NCI-H2107 treated with DMSO at 0.1 percent for 48 hours (cell line): ENCODE results near the gene HSPB6.
A peak's percentile ranks its signal among the peaks of the same experiment; 100 is the strongest.
"Not testable (repeated sequence)": the region's sequence is repeated elsewhere in the genome, so short reads cannot be mapped to it uniquely, and the experiment has no call there.

Experiments
- DNase-seq: peaks from one replicate; lab custom pipeline; 2025; ENCODE audit not compliant: unreplicated experiment; lab: John Stamatoyannopoulos, UW

Gene HSPB6

GRCh38 chr19:35786299-35787160, 29.7 kb upstream of the HSPB6 start:
- no peak for DNase-seq

DNA sequence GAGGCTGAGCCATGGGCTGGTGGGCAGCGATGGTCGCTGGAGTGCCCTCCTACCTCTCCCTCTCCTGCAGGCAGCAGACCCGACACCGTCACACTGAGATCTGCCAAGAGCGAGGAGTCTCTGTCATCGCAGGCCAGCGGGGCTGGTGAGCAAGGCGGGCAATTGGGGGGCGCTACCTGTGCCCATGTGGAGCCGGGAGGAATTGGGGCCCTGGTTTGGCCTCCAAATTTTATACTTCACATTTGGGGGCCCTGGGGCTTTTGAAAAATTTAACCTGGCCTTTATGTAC, 28.5 kb upstream of the HSPB6 start:
- DNase-seq: no peak

DNA sequence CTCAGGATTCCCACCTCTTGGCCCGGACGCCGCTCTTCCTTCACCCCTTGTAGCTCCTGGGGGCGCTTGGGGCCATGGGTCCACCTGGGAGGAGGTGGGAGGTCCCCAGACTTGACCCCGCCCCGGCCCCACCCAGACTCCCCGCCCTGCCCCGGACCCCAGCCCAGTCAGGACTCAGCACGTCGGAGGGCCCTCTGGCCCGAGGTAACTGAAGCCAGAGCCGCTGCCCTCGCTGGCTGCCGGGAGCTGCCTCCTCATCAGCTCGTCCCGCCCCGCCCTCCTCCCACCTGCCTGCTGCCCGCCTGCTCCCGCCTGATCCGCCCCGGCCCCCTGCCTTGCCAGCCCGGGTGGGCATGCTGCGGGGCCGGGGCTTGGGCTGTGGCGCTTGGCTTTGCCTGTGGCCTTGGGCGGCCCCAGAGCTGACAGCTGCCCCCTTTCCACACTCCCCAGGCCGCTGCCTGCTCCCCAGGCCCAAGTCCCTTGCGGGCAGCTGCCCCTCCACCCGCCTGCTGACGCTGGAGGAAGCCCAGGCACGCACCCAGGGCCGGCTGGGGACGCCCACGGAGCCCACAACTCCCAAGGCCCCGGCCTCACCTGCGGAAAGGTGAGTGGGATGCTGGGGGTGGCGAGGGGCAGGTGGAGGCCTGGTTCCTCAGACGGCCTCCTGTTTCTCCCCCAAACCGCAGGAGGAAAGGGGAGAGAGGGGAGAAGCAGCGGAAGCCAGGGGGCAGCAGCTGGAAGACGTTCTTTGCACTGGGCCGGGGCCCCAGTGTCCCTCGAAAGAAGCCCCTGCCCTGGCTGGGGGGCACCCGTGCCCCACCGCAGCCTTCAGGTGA, 27.9 kb upstream of the HSPB6 start:
- no peak for DNase-seq

DNA sequence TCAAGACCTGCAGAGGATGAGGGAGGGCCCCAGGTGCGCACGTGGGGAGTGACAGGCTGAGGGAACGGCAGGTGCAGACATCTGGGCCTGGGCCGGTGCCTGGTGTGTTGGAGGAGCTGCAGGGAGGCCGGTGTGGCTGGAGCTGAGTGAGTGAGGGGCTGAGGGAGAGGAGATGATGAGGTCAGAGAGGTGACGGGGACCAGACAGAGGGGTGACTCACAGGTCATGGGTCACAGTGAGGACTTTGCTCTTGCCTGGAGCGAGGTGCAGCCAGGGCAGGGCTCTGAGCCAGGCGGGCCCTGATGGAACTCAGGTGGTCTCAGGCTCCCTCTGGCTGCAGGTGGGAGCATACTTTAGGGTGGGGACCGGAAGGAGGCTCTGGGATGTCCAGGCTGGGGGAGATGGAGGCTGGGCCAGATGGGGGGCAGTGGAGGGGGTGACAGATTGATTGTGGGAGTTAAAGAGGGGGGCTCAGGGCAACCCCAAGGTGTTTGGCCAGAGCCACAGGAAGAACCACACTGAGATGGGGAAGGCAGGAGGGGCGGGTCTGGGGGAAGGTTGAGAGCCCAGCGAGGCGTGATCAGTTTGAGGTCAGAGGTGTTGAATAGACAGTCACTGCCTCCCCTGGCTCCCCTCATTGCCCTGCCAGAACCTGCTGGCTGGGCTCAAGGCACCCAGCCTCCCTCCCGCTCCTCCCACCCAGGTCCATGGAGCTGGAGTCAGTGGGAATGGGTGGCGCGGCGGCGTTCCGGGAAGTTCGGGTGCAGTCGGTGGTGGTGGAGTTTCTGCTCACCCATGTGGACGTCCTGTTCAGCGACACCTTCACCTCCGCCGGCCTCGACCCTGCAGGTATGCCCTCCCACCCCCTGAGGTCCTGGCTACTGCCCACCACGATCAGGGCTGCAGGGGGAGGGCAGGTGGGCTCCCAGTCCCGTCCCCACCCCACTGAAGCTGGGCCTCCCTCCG, 26.9 kb upstream of the HSPB6 start:
- no peak for DNase-seq

DNA sequence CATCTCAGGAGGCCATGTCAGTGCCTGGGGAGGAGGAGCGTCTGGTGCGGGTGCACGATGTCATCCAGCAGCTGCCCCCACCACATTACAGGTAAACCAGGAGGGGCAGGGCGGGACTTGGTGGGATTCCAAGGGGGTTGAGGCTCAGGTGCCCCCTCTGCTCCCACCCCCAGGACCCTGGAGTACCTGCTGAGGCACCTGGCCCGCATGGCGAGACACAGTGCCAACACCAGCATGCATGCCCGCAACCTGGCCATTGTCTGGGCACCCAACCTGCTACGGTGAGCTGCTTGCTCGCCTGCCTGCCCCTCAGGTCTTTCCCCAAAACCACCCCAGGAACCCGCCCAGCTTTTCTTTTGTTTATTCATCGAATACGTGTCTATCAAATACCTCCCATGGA, 25.8 kb upstream of the HSPB6 start:
- no peak for DNase-seq

DNA sequence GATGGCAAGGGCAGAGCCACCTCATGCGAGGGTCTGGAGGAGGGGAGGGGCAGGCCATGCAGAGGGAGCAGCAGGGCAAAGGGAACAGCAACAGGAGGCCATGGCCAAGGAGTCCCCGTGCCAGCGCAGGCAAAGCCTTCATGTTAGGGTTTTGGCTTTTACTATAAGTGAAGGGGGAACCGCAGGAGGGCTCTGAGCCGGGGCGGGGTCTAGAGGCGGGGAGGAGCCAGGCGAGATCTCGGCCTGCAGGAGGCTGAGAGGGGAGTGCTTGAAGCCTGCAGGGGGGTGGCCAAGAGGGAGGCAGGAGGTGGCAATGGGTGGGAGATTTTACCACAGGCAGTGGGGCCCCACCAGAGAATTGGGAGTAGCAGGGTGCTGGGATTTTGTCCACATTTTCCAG, 24.8 kb upstream of the HSPB6 start:
- no peak for DNase-seq

GRCh38 chr19:35780717-35781116, 23.9 kb upstream of the HSPB6 start:
- DNase-seq: no peak

- no peak for DNase-seq
Observed at GRCh38 chr19:35780058-35780457, 23.2 kb upstream of the HSPB6 start.

GRCh38 chr19:35779033-35779432, 22.2 kb upstream of the HSPB6 start:
- peak; percentile 4 for DNase-seq

DNA sequence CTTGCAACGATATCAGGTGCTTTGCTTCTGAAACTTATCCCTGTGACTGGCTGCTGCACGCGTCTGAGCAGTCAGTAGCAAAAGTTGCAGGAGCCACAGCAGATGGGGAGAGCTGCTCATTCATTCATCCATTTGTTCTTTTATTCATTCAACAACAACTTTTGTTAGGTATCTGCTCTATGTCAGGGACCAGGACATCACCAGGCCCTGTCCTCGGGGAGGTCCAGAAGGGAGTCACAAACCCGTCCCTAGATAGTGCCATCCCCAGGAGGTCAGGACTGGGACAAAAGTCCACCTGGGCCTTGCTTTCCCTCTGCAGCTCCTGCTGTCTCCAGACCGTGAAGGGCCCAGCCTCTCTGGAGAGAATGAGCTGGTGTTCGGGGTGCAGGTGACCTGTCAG, 21.1 kb upstream of the HSPB6 start:
- DNase-seq: no peak

DNA sequence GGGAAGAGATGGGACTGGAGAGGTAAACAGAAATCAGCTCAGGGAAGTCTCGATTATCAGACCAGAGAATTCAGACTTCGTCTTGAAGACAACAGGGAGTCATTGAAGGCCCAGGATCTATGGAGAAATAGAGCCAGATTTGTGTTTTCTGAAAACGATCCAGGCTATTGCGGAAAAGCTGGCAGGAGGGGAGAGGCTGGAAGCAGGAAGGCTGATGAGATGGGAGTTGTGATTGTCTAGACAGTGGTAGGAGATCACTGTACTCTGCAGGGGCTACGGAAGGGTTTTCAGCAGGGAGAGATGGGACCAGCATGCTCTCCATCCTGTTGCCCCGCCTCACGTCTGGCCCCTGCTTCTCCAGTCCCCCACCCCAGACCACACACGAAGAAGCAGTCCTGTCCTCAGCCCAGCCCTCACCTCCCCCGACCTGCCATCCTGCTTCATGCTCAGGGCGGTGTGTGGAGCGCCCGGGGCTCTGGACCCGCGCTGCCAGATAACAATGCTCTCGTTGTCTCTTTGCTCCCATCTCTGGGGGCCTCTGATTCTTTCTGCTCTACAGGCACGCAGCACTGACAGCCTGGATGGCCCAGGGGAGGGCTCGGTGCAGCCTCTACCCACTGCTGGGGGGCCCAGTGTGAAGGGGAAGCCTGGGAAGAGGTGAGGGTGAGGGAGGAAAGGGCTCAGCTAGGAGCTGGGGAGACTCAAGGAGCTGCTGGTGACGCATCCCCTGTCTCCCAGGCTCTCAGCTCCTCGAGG, 20.4 kb upstream of the HSPB6 start:
- DNase-seq: no peak

- no peak for DNase-seq
Observed at GRCh38 chr19:35776102-35776788, 19.4 kb upstream of the HSPB6 start.

DNA sequence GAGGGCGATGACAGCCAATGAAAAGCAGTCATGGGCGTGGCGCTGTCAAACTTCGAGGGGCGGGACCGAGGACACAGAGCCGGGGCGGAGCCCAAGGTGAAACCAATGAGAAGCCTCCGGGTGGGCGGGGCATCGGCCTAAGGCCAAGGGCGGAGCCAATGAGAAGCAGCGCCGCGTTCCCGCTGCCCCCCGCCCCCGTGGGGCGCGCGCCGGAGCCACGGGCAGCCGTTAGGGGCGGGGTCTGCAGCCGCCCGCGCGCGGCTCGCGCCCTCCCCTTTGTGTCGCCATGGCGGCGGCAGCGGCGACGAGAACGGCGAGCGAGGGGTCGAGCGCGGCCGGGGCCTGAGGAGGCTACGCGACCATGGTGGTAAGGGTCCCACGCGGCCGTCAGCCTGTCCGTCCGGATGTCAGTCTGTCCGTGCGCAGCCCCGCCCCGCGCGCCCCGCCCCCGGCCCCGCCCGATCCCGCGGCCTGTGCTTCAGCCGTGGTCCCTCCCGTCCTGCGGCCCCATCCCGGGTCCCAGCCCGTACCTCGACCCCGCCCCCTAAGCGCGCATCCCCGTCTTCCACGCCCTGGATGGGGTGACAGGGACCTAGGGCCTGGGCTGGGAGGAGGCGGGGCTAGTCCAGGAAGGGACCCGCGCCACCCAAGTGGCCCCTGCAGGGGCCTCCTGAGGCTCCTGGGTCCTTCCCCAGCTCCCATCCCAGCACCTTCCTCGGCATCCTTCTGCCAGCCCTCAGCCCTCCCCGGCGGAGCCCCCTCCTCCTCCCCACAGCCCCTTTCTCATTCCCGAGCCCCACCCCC, 18.7 kb upstream of the HSPB6 start, which contains the start of gene ARHGAP33:
Gene ARHGAP33 (plus strand): TSS at position 267 of the 804 bp plus-strand sequence. CDS start 95 bp downstream, at position 362.
- DNase-seq: peak; percentile 93

- no peak for DNase-seq
Observed at GRCh38 chr19:35775046-35775297, 18.1 kb upstream of the HSPB6 start.

DNA sequence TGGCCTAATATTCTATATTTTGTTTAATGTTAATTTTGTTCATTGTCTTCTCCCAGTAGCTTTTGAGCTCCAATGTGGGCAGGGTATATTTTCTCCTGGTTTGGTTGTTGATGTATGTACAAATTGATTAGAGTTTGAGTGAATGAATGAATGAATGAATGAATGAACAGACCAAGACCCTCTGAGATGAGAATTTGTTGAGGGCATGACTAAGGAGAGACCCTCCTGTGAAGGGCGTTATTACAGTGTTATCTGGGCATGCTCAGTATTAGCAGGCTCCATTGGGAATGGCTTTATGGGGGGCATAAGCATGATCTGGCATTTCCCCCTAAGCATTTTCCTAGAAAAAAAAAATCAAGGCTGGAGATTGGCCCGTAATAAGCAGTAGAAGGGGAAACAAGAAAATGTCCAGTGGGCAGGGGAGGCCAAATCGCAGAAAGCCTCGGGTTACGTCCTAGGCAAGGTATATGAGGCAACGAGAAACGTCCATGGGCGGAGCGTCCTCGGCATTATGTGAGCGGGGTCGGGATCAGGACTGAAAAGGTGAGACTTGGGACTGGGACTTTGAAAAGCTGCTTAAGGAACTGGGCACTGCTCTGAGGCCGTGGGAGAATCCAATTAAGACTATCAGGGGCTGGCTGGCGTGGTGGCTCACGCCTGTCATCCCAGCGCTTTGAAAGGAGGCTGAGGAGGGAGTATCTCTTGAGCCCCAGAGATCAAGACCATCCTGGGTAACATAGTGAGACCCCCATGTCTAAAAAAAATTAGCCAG, 17.6 kb upstream of the HSPB6 start:
- no peak for DNase-seq

GRCh38 chr19:35773020-35773806, 16.4 kb upstream of the HSPB6 start:
- no peak for DNase-seq

DNA sequence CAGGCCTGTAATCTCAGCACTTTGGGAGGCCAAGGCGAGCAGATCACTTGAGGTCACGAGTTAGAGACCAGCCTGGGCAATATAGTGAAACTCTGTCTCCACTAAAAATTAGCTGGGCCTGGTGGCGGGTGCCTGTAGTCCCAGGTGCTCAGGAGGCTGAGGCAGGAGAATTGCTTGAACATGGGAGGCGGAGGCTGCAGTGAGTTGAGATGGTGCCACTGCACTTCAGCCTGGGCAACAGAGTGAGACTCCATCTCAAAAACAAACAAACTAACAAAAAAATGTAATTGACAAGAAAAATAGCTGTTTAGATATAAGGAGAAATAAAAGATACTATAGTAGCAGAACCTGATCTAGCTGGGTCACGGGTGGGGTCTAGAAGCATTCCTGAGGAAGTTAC, 15.5 kb upstream of the HSPB6 start:
- DNase-seq: not testable (repeated sequence)

DNA sequence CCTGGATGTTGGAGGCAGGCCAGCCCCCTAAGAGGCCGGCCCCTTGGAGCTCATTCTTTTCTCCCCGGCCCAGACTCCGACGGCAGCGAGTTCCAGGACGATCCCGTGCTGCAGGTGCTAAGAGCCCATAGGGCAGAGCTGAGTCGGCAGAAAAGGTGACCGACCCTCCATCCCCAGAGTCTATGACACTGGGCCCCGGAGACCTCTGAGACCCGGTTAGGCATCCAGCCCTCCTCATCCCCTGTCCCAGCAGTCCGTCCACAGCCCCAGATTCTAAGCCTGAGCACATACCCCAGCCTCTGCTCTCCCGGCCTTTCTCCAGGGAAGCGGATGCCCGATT, 11.2 kb upstream of the HSPB6 start:
- DNase-seq: no peak
